Measurements from ENCODE around the gene RALB.
"Not testable (repeated sequence)": the region's sequence is repeated elsewhere in the genome, so short reads cannot be mapped to it uniquely, and the experiment has no call there.

Gene RALB

GRCh38 chr2:120224735-120225548, 27.7 kb upstream of the RALB start:
- peak; percentile 82 for DNase-seq

- DNase-seq: no peak
Observed at GRCh38 chr2:120225549-120226065, 27.0 kb upstream of the RALB start.

GRCh38 chr2:120226316-120226715, 26.3 kb upstream of the RALB start:
- no peak for DNase-seq

GRCh38 chr2:120227111-120227991, 25.3 kb upstream of the RALB start:
- DNase-seq: no peak

GRCh38 chr2:120228503-120228902, 24.1 kb upstream of the RALB start:
- DNase-seq: peak; percentile 29

- DNase-seq: no peak
Observed at GRCh38 chr2:120229341-120229740, 23.3 kb upstream of the RALB start.

GRCh38 chr2:120230515-120231471, 21.9 kb upstream of the RALB start:
- DNase-seq: no peak

- no peak for DNase-seq
Observed at GRCh38 chr2:120231564-120231973, 21.1 kb upstream of the RALB start.

GRCh38 chr2:120231974-120232635, 20.5 kb upstream of the RALB start:
- DNase-seq: no peak

GRCh38 chr2:120233292-120233691, 19.4 kb upstream of the RALB start:
- no peak for DNase-seq

GRCh38 chr2:120235158-120235557, 17.5 kb upstream of the RALB start:
- DNase-seq: not testable (repeated sequence)

GRCh38 chr2:120235681-120236080, 17.0 kb upstream of the RALB start:
- no peak for DNase-seq

GRCh38 chr2:120236316-120236715, 16.3 kb upstream of the RALB start:
- DNase-seq: no peak

- no peak for DNase-seq
Observed at GRCh38 chr2:120236791-120237190, 15.9 kb upstream of the RALB start.

- no peak for DNase-seq
Observed at GRCh38 chr2:120237491-120237902, 15.2 kb upstream of the RALB start.

- DNase-seq: no peak
Observed at GRCh38 chr2:120238728-120239487, 13.7 kb upstream of the RALB start.

- DNase-seq: no peak
Observed at GRCh38 chr2:120239488-120240287, 13.0 kb upstream of the RALB start.

- no peak for DNase-seq
Observed at GRCh38 chr2:120240901-120241429, 11.7 kb upstream of the RALB start.

GRCh38 chr2:120241684-120242083, 11.0 kb upstream of the RALB start:
- DNase-seq: no peak

- no peak for DNase-seq
Observed at GRCh38 chr2:120243211-120243610, 9.4 kb upstream of the RALB start.

Data from NCI-H69 (cell line).